GM19238 (cell line): Measurements from ENCODE around the gene RASAL1.

Experiments
- DNase-seq: peaks from one replicate; pipeline ENCODE4 v3.0.0; 2011; ENCODE audit warnings: low spot score; ENCODE audit not compliant: insufficient read length

The RASAL1 gene

GRCh38 chr12:113162102-113163029 lies 26.8 kb upstream of the RASAL1 start:
- DNase-seq: no peak

GRCh38 chr12:113161415-113162016 lies 26.0 kb upstream of the RASAL1 start:
- DNase-seq: no peak

GRCh38 chr12:113159937-113160336 lies 24.4 kb upstream of the RASAL1 start:
- no peak for DNase-seq

GRCh38 chr12:113158439-113159203 lies 23.1 kb upstream of the RASAL1 start:
- DNase-seq: no peak

- no peak for DNase-seq
Measured at GRCh38 chr12:113157218-113157859, 21.8 kb upstream of the RASAL1 start.

GRCh38 chr12:113155646-113156045 lies 20.1 kb upstream of the RASAL1 start:
- no peak for DNase-seq

- no peak for DNase-seq
Measured at GRCh38 chr12:113155060-113155459, 19.5 kb upstream of the RASAL1 start.

- no peak for DNase-seq
Measured at GRCh38 chr12:113154351-113154973, 18.9 kb upstream of the RASAL1 start.

GRCh38 chr12:113152835-113153814 lies 17.6 kb upstream of the RASAL1 start:
- DNase-seq: peak; percentile 81

GRCh38 chr12:113152196-113152834 lies 16.8 kb upstream of the RASAL1 start:
- DNase-seq: no peak

GRCh38 chr12:113151655-113152054 lies 16.1 kb upstream of the RASAL1 start:
- DNase-seq: no peak

GRCh38 chr12:113149361-113150150 lies 14.0 kb upstream of the RASAL1 start, which contains the start of gene CFAP73:
TSS of gene CFAP73 (plus strand) at chr12:113149724. CDS start at chr12:113149858, 134 bp downstream.
- DNase-seq: no peak

- no peak for DNase-seq
Measured at GRCh38 chr12:113146999-113147398, 11.4 kb upstream of the RASAL1 start.

GRCh38 chr12:113145720-113146551 lies 10.4 kb upstream of the RASAL1 start:
- no peak for DNase-seq

- DNase-seq: no peak
Measured at GRCh38 chr12:113144806-113145205, 9.2 kb upstream of the RASAL1 start.

GRCh38 chr12:113143959-113144358 lies 8.4 kb upstream of the RASAL1 start:
- DNase-seq: no peak

- DNase-seq: no peak
Measured at GRCh38 chr12:113142886-113143332, 7.3 kb upstream of the RASAL1 start.
